Measurements from ENCODE around the gene CLIC6. TPM values are rescaled to one million over a fixed set of nuclear protein-coding genes. Genes with fewer than 3 reads are reported as not detected.

CLIC6 gene
- total and polyA plus RNA-seq, 2 of the 4 experiments (the other 2 are of a cell fraction) = not detected

DNA sequence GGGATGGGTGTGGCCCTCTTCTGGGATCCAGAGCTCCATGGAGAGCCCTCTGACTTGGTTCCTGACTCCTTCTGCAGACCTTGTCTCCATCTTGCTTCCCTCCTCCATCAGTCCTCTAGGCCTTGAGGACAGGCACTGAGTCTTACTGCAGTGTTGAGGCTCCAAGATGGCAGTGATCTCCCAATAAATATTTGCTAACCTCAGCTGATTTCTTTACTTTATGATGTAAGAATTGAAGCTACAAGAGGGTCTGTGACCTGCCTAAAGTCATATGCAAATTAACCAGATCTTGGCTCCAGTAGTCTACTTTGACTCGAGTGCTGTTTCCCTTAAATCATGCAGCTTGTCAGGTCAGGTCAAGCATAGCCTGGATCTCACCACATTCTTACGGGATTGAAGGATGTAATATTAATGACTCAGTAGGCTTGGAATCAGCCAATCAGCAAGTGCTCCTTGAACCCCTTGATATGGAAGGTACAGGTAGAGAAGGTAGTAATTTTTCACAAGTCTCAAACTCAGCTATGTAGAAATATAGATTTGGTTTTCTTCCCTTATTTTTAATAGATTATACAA lies 93.0 kb downstream of the CLIC6 start:
- Histone ChIP-seq H3K36me3 (ENCODE audit: control insufficient read depth, insufficient read depth, low read length) (no peaks in the 10 kb centered on the region), H3K56ac (ENCODE audit: extremely low read depth, insufficient read depth, low read length) (no peak overlapping the region), H3K4ac (ENCODE audit: low read depth, low read length) (no peak overlapping the region), H2AK5ac (ENCODE audit: low read depth, low read length) (no peak overlapping the region), H3K4me1 (ENCODE audit: control insufficient read depth, insufficient read depth, low read length) (no peaks in the 10 kb centered on the region), H3K18ac (ENCODE audit: low read depth, low read length) (no peak overlapping the region), H4K5ac (ENCODE audit: low read depth, low read length) (no peak overlapping the region), H3K27ac (ENCODE audit: insufficient read depth, low read length) (no peak overlapping the region), H3K4me2 (ENCODE audit: low read depth, low read length) (no peak overlapping the region), H4K91ac (ENCODE audit: insufficient read depth, low read depth, low read length) (no peak overlapping the region), H3K9me3 (ENCODE audit: control insufficient read depth, insufficient read depth, low read length) (peaks cover 2% of the 10 kb centered on the region; the same call in 1 of the 2 replicates), H2BK20ac (ENCODE audit: low read depth, low read length) (no peak overlapping the region), H4K20me1 (ENCODE audit: insufficient read depth, low read length) (no peaks in the 10 kb centered on the region), H3K9me1 (ENCODE audit: insufficient read depth, low read length) (no peaks in the 10 kb centered on the region), H2AK9ac (replicated peaks; ENCODE audit: low read depth, low read length, poor library complexity) (no peak overlapping the region), H3K79me1 (ENCODE audit: low read depth in 1 of 2, low read length in 2 of 2) (no peaks in the 10 kb centered on the region), H3K27me3 (ENCODE audit: control insufficient read depth, insufficient read depth, low read length) (no peaks in the 10 kb centered on the region), H3K4me3 (ENCODE audit: insufficient read depth, low read depth, low read length) (no peak overlapping the region), H3K14ac (replicated peaks; ENCODE audit: low read depth, low read length) (no peak overlapping the region), H3K23ac (ENCODE audit: low read depth, low read length) (no peak overlapping the region), H2BK120ac (ENCODE audit: low read depth, low read length) (no peak overlapping the region), H2AFZ (replicated peaks; ENCODE audit: low read length, poor library complexity) (no peak overlapping the region), H2BK15ac (ENCODE audit: low read depth, low read length) (no peak overlapping the region), H4K8ac (ENCODE audit: low read depth in 2 of 2, low read length in 2 of 2) (no peak overlapping the region), H2BK5ac (ENCODE audit: low read depth, low read length, poor library complexity, severe bottlenecking) (no peak overlapping the region), H3K9ac (ENCODE audit: low read depth, low read length) (no peak overlapping the region)
- no peak for ATAC-seq (ENCODE audit: low read depth)
- TF ChIP-seq NFE2L2 (IDR thresholded peaks at IDR 0.05; ENCODE audit: low read depth, low read length) (no peak), MAFK (IDR thresholded peaks at IDR 0.05; ENCODE audit: low read depth, low read length) (peak; percentile 46; the same call in 1 of the 2 replicates)
- dilution Hi-C loops (cut with HindIII; ENCODE audit: low sequenced_read_pairs, unreplicated experiment) = no loop called here
- DNase-seq = no peak
- ChIA-PET POLR2A (ENCODE audit: unreplicated experiment) (no interaction called here), CTCF (interaction anchor here (1.0 kb wide), 3 partner anchors 16 to 91 kb away, joined by 3 to 4 read pairs (median 3); no protein-coding TSS in a partner anchor)
- intact Hi-C loops (cut with micrococcal nuclease) = no loop called here
- BruUV-seq (replicated peaks) = no TSS peak
- in situ Hi-C loops (cut with MboI; ENCODE audit: low sequenced_read_pairs) = no loop called here
- no CpG with 5 or more reads among the region's 2 CpGs for WGBS, 2 experiments (ENCODE audit: extremely low coverage in 2 of 2, insufficient read length in 1 of 2)

Data from IMR-90 (cell line).